Stimulated activated CD8-positive, alpha-beta memory T cell treated with anti-CD3 and anti-CD28 coated beads, Interleukin-12 subunit alpha, Interleukin-12 subunit beta, amount 100 ng/mL, for 1 hour (primary cell): ENCODE measurements around the gene KBTBD12.

Experiments
- DNase-seq: peaks from one replicate; pipeline ENCODE4 v3.0.0-alpha.2; 2020; ENCODE audit warnings: low read depth

KBTBD12 gene

DNA sequence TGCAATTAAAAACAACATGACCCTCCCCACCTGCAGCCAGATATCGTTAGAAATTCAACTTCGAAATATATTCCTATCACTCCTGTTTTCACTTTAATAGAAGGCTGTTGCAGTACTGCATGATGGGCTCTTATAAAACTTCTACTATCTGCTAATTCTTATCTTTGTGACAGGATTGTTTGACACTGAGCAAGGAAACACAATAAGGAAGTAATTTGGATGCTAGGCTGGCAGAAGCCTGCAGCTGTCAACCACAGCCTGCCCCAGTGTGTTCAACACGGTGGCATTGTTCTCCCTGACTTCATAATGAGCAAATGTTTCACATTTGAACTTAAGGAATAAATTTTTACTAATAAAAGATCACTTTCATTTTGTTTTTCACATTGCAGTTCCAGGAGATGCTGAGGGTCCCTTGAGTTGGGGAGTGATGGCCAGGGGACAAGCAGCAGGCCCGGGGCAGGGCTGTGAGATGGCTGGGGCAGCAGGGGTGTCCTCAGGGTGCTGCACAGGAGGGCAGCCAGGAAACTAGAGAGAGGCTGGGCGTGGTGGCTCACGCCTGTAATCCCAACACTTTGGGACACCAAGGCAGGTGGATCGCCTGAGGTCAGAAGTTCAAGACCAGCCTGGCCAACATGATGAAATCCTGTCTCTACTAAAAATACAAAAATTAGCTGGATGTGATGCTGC lies 72.4 kb downstream of the KBTBD12 start:
- DNase-seq, result no peak

GRCh38 chr3:127988770-127989557 lies 73.9 kb downstream of the KBTBD12 start:
- DNase-seq, result no peak

DNA sequence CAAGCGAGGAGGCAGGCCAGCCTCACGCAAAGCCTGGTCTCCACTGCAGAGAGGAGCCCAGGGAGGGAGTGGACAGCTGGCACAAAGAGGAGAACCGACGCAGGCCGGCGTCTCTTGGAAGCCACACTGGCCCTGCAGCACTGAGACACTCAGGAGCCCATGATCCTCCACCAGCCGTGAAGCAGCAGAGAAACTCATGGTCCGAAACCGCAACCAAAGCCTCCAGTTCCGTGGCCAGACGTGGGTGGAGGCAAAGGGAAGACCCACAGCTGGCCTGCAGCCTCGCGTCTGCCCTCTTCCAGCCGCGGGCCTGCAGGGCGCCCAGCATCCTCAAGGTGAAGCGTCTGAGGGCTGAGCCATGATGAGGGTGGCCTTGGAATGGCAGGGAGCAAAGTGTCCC lies 75.0 kb downstream of the KBTBD12 start:
- no peak for DNase-seq

DNA sequence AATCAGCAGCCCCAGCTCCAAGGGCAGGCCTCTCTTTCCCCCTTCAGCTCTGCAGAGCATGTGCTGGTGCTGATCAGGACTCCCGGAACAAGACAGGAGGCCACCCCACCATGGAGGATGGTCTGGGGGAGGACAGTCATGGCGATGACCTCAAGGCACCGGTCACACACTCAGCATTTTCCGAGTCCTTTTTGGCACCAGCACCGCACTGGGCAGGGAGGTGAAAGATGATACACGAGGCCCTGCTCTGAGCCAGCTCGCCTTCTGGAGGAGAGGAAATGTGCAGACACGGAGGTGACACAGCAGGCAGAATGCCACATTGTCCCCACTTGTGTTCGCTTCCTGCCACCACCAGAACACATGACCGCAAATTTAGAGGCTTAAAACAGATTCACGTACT lies 75.4 kb downstream of the KBTBD12 start:
- DNase-seq, result no peak

GRCh38 chr3:127991251-127991650 lies 76.2 kb downstream of the KBTBD12 start:
- DNase-seq, result no peak

DNA sequence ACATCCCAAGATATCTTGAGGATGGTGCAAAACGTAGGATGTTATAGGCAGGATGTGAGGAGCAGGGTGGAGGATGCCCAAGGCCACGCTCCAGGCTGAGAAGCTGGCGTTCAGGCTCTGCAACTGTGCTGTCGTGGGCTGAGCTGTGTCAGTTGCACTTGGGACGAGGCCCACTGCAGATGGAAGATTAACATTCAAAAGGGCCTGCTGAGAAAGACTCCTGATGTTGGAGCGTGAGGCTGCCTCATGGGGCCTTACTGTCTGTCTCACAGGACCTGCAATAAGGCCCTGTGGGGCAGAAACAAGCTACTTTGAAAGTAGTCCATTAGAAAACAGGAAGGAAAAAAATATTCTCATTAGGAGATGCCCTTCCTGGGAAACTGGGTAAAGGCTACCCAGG lies 76.6 kb downstream of the KBTBD12 start:
- DNase-seq, result no peak

- DNase-seq, result no peak
Measured at GRCh38 chr3:127992127-127992526, 77.1 kb downstream of the KBTBD12 start.

DNA sequence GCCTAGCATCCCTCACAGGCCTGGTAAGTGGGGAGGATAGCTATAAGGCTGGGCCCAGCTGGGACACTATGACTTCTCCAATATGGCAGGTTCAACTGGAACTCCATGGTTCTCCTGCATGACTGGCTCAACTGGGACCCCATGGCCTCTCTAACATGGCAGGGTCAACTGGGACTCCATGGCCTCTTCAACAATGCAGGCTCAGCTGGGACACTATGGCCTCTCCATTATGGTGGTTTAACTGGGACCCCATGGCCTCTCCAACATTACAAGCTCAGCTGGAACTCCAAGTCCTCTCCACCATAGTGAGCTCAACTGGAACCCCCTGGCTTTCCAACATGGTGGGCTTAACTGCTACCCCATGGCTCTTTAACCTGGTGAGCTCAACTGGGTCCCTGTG lies 79.0 kb downstream of the KBTBD12 start:
- DNase-seq, result no peak

GRCh38 chr3:127997016-127997415 lies 82.0 kb downstream of the KBTBD12 start:
- no peak for DNase-seq

DNA sequence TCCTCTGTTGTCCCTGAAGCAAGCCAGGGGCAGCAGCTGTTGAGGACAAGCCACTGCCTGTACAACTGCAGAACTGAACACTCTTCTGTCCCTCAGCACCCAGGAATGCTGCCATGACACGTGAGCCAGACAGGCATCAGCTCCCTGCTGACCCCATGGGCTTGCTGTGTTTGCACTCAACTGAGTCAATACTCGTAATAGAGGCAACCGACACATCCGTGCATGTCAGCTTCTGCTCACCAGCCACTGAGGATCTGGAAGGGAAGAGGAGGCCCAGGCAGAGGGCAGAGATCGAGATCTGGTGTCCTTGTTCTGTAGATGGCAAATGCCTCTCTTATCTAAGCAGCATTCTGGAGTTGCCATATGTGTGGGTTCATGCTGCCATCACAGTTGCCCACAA lies 82.9 kb downstream of the KBTBD12 start:
- DNase-seq, result no peak

- no peak for DNase-seq
Measured at GRCh38 chr3:127998596-127998995, 83.6 kb downstream of the KBTBD12 start.

DNA sequence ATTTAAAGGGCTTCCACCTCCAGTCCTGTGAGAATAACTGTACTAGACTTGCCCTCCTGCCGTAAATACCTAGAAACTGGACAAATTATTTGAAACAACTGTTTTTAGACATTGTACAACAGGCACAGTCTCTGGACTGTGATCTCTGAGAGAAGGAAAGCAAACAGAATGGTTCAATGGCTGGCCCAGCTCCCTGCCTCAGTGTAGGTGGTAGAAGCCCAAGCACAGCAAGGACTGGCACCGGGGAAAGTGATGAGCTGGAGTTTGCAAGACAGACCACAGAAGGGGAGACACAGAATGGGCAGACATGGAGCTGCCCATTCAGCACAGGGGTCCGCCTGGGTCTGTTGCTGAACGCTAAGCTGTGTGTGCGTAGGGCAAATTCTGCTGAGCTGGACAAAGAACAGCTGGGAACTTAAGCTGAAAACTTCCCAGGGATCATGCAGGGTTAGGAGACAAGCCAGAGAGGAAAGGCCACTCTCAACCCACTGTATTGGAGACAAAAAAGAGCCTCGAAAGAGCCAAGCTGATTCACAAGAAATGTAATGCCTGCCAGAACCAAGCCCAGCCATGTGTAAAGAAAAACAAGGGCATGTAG lies 84.6 kb downstream of the KBTBD12 start:
- DNase-seq, result no peak

GRCh38 chr3:128001576-128001975 lies 86.5 kb downstream of the KBTBD12 start:
- DNase-seq, result no peak

DNA sequence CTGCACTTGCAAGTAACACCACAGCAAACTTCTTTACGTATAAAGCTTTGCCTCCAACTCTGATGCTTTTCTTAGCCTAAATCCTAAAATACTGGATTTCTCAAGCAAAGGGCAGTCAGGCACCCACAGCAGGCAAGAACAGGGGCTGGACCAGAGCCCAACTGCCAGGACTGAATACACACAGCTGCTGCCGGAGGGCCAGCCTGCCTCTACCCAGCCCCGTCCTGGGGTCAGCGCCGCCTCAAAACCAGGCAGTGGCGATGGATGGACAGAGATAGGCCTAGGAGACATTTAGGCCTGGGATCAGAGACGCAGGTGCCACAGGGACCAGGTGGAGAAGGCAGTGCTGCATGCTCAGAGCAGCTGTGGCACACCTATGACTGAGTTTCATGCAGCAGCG lies 89.6 kb downstream of the KBTBD12 start:
- no peak for DNase-seq

- DNase-seq, result no peak
Measured at GRCh38 chr3:128006061-128007032, 91.3 kb downstream of the KBTBD12 start.

- no peak for DNase-seq
Measured at GRCh38 chr3:128007033-128007424, 92.0 kb downstream of the KBTBD12 start.

DNA sequence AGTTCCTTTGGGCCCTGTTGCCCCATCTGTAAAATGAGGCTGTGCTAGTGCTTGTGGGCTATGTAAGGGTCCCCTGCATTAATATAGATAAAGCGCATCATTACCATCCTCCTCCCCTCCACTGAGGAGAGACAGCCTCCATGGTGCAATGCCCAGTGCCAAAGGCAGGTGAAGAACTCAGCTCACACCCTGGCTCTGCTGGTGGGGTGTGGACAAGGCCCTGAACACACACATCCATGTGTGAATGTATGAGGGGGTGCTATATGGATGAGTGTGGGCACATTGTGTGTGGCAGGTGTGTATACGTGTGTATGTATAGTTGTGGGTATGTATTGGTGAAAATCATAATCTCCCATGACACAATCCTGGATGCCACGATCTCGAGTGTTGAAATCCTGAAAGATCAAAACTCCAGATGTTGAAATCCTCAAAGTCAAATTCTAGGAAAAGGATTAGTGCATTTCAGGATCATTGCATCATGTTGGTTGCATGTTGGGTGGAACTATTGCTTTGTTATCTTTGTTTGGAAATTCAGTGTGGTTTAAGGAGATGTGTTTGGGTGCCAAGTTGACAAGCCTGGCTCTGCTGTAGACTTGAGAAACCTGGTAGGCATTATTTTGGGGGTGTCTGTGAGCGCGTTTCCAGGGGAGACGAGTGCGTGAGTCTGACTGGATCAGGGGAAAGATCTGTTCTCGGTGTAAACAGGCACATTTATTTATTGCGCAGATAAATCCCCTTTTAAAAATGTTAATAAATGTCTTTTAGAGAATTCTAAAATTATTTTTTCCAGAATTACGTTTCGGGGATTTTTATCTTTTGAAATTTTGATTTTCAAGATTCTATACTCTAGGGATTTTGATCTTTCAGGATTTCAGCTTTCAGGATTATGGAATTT lies 95.2 kb downstream of the KBTBD12 start:
- no peak for DNase-seq

- DNase-seq, result no peak
Measured at GRCh38 chr3:128011140-128011539, 96.1 kb downstream of the KBTBD12 start.

DNA sequence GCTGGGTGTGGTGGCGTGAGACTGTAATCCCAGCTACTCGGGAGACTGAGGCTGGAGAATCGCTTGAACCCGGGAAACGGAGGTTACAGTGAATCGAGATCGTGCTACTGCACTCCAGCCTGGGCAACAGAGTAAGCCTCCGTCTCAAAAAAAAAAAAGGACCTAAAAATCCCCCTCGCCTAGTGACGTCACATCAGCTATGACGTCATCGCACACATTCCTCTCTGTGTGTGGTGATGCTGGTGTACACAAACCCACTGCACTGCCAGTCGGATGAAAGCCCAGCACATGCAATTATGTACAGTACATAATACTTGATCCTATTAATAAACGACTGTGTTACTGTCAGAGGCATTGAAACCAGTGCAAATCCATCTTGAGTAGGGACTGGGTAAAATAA lies 97.0 kb downstream of the KBTBD12 start:
- no peak for DNase-seq

DNA sequence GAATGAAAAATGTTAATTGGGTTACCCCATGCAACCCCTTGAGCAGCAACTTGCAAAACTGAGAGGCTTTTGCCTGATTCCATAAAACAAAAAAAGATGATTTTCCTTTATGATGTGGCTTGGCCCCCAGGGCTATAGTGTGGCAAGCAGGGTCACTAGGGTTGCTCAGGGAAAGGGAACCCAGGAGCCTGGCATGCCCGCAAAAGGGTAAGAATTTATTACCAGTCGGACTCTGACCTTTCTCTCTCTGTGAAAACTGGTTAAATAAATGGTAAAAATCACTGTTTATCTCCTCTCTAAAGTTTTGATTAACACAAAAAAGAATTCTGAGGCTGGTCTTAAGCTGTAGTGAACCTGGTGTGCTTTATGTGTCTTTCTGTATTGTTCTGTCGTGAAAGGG lies 99.5 kb downstream of the KBTBD12 start:
- no peak for DNase-seq

DNA sequence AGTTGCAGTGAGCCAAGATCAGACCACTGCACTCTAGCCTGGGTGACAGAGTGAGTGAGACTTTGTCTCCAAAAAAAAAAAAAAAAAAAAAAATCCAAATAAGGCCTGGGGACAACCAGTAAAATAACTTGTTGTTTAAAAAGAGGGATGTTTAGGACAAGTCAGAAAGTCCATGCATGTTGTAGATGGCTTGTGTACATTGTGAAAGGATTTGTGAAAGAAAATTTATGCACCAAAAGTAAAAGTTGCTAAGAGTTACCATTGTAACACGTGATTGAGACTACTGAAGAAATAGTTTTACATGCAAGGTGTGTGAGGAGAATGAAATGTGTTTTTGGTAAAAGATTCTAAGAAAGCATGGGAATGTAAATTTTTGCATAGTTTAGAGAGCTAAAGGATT lies 101.5 kb downstream of the KBTBD12 start:
- no peak for DNase-seq
